H9 (cell line): ENCODE data around the gene GLRA1. TPM values are rescaled to one million over a fixed set of nuclear protein-coding genes. Genes with fewer than 3 reads are reported as not detected.

Source experiments
- DNase-seq: peaks from one replicate; pipeline ENCODE4 v3.0.0-alpha.2; 2017
- H2AFZ ChIP-seq: one replicate; pipeline ENCODE4 v1.6.1; 2013; ENCODE audit warnings: mild to moderate bottlenecking, low read length, control low read depth, moderate library complexity
- H2AK5ac ChIP-seq: 2 replicates; pipeline ENCODE4 v1.6.1; 2013; ENCODE audit warnings: low read length, control low read depth, mixed read lengths; ENCODE audit not compliant: insufficient read length
- H2BK120ac ChIP-seq: one replicate; pipeline ENCODE4 v1.6.1; 2013; ENCODE audit warnings: low read depth, mild to moderate bottlenecking, low read length, control low read depth, inconsistent platforms; ENCODE audit not compliant: poor library complexity, severe bottlenecking
- H2BK12ac ChIP-seq: 2 replicates; pipeline ENCODE4 v1.6.1; 2013; ENCODE audit warnings: low read length, control low read depth, mixed read lengths, low read depth; ENCODE audit not compliant: insufficient read length
- H2BK15ac ChIP-seq: 2 replicates; pipeline ENCODE4 v1.6.1; 2013; ENCODE audit warnings: low read depth, low read length, control low read depth
- H2BK20ac ChIP-seq: one replicate; pipeline ENCODE4 v1.6.1; 2013; ENCODE audit warnings: low read depth, mild to moderate bottlenecking, low read length, control low read depth, inconsistent platforms; ENCODE audit not compliant: poor library complexity, severe bottlenecking
- H2BK5ac ChIP-seq: 2 replicates; pipeline ENCODE4 v1.6.1; 2013; ENCODE audit warnings: low read length, control low read depth, mixed read lengths; ENCODE audit not compliant: insufficient read length
- H3K14ac ChIP-seq: 2 replicates; pipeline ENCODE4 v1.6.1; 2013; ENCODE audit warnings: low read length, control low read depth; ENCODE audit not compliant: insufficient read depth
- H3K18ac ChIP-seq: 2 replicates; pipeline ENCODE4 v1.6.1; 2013; ENCODE audit warnings: low read depth, mild to moderate bottlenecking, mixed read lengths, low read length, control low read depth; ENCODE audit not compliant: insufficient read length
- H3K23ac ChIP-seq: 2 replicates; pipeline ENCODE4 v1.6.1; 2013; ENCODE audit warnings: low read length, control low read depth, mixed read lengths, low read depth; ENCODE audit not compliant: insufficient read length
- H3K23me2 ChIP-seq: 2 replicates; pipeline ENCODE4 v1.6.1; 2013; ENCODE audit warnings: low read depth, mild to moderate bottlenecking, mixed read lengths, low read length, control low read depth; ENCODE audit not compliant: insufficient read length, poor library complexity, severe bottlenecking
- H3K27ac ChIP-seq: 2 replicates; pipeline ENCODE4 v1.5.1; 2013; ENCODE audit warnings: low read length, control low read depth, mixed read lengths, low read depth; ENCODE audit not compliant: insufficient read length
- H3K27me3 ChIP-seq: 2 replicates; pipeline ENCODE4 v1.6.1; 2013; ENCODE audit warnings: low read length, control low read depth, inconsistent platforms; ENCODE audit not compliant: insufficient read depth
- H3K4ac ChIP-seq: 2 replicates; pipeline ENCODE4 v1.6.1; 2013; ENCODE audit warnings: low read depth, mild to moderate bottlenecking, control low read depth, inconsistent platforms, low read length, moderate library complexity
- H3K4me1 ChIP-seq: 2 replicates; pipeline ENCODE4 v1.6.1; 2013; ENCODE audit warnings: low read length, control low read depth, inconsistent platforms; ENCODE audit not compliant: insufficient read depth
- H3K4me2 ChIP-seq: 2 replicates; pipeline ENCODE4 v1.6.1; 2013; ENCODE audit warnings: low read length, control low read depth, mixed read lengths; ENCODE audit not compliant: insufficient read length, insufficient read depth
- H3K56ac ChIP-seq: 2 replicates; pipeline ENCODE4 v1.6.1; 2013; ENCODE audit warnings: low read depth, mild to moderate bottlenecking, mixed read lengths, low read length, control low read depth; ENCODE audit not compliant: insufficient read length
- H3K79me1 ChIP-seq: 2 replicates; pipeline ENCODE4 v1.6.1; 2013; ENCODE audit warnings: low read depth, mild to moderate bottlenecking, moderate library complexity, low read length, control low read depth, inconsistent platforms; ENCODE audit not compliant: insufficient read depth, poor library complexity, severe bottlenecking
- H3K79me2 ChIP-seq: 2 replicates; pipeline ENCODE4 v1.6.1; 2013; ENCODE audit warnings: low read length, control low read depth, inconsistent platforms; ENCODE audit not compliant: insufficient read depth
- H3K9ac ChIP-seq: 2 replicates; pipeline ENCODE4 v1.6.1; 2013; ENCODE audit warnings: low read length, control low read depth, mixed read lengths; ENCODE audit not compliant: insufficient read length; ENCODE audit errors: extremely low read depth
- H3K9me3 ChIP-seq: one replicate; pipeline ENCODE4 v1.6.1; 2013; ENCODE audit warnings: low read depth, low read length, inconsistent platforms; ENCODE audit not compliant: control insufficient read depth
- H3T11ph ChIP-seq: one replicate; pipeline ENCODE4 v1.6.1; 2013; ENCODE audit warnings: mild to moderate bottlenecking, low read length, control low read depth, inconsistent platforms
- H4K20me1 ChIP-seq: one replicate; pipeline ENCODE4 v1.6.1; 2013; ENCODE audit not compliant: control insufficient read depth, insufficient read length, insufficient read depth
- H4K5ac ChIP-seq: 2 replicates; pipeline ENCODE4 v1.6.1; 2013; ENCODE audit warnings: low read depth, mild to moderate bottlenecking, mixed read lengths, low read length, control low read depth; ENCODE audit not compliant: insufficient read length
- H4K8ac ChIP-seq: replicated peaks from 2 replicates; pipeline ENCODE4 v1.6.1; 2013; ENCODE audit warnings: low read length, control low read depth, mixed read lengths, low read depth; ENCODE audit not compliant: insufficient read length
- H4K91ac ChIP-seq: 2 replicates; pipeline ENCODE4 v1.6.1; 2013; ENCODE audit warnings: low read depth, mild to moderate bottlenecking, moderate library complexity, mixed read lengths, low read length, control low read depth; ENCODE audit not compliant: insufficient read length
- H3K27ac Mint-ChIP-seq, 3 experiments: 2 replicates in 2 of 3; 3 replicates in 1 of 3; pipeline ENCODE4 v1.8.0; 2020 to 2021; ENCODE audit warnings: mixed read lengths in 3 of 3, mild to moderate bottlenecking in 1 of 3, moderate library complexity in 1 of 3
- H3K27me3 Mint-ChIP-seq: 2 replicates; pipeline ENCODE4 v1.8.0; 2021; ENCODE audit warnings: low read depth, mild to moderate bottlenecking, moderate library complexity, mixed read lengths
- H3K36me3 Mint-ChIP-seq, 3 experiments: 2 replicates in 2 of 3; 3 replicates in 1 of 3; pipeline ENCODE4 v1.8.0; 2020 to 2021; ENCODE audit warnings: low read depth in 3 of 3, mixed read lengths in 3 of 3; ENCODE audit not compliant: insufficient read depth in 1 of 3
- H3K4me1 Mint-ChIP-seq, 2 experiments: 2 replicates each; pipeline ENCODE4 v1.8.0; 2020; ENCODE audit warnings: mixed read lengths in 2 of 2
- H3K4me3 Mint-ChIP-seq, 2 experiments: 2 replicates in 1 of 2; 3 replicates in 1 of 2; pipeline ENCODE4 v1.8.0; 2020 to 2021; ENCODE audit warnings: mild to moderate bottlenecking in 2 of 2, mixed read lengths in 2 of 2, moderate library complexity in 1 of 2
- H3K9me3 Mint-ChIP-seq, 2 experiments: 2 replicates in 1 of 2; 3 replicates in 1 of 2; pipeline ENCODE4 v1.8.0; 2020; ENCODE audit warnings: mild to moderate bottlenecking in 2 of 2, mixed read lengths in 2 of 2, moderate library complexity in 1 of 2
- WGBS: extraction: QIAGEN DNeasy Blood & Tissue Kit; methylation state at CpG from one replicate; pipeline ENCODE4 v1.1.7; 2013; ENCODE audit warnings: missing lambda C conversion rate, low lambda C conversion rate, mixed read lengths; ENCODE audit not compliant: insufficient read length; ENCODE audit errors: extremely low coverage; 5-methylcytosine and 5-hydroxymethylcytosine counted together
- total RNA-seq: library from RNA; stranded (reverse); gene quantifications from 2 replicates; pipeline ENCODE4 v1.2.1, GENCODE V29; 2021
- TF ChIP-seq, protein P1 (sequence below): fragments of 200-600 bp; sonication (generic); conservative IDR thresholded peaks from 3 replicates; pipeline ENCODE4 v1.8.0; 2021; ENCODE audit warnings: antibody characterized with exemption, mild to moderate bottlenecking

Gene GLRA1
- total RNA-seq, 1 experiment from 2014 or later: not detected

DNA sequence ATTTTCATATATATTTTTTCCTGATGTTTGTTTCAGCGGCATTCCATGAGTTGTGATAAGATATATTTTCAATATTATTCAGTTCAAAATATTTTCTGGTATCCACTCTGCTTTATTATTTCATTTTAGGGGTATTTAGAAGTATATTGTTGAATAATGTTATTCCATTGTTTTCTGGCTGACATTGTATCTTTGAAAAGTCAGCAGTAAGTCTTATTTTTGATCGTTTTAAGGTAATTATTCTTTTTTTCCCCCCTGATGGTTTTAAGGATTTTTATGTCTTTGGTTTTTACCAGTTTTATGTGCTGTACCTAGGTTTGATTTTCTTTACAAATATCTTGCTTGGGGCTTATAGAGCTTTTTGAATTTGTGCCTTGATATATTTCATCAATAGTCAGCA is 6.6 kb upstream of the GLRA1 start:
- H3T11ph ChIP-seq: no peak overlapping the region
- peaks cover 28 to 29% of the 10 kb centered on the region in 2 experiments for H3K9me3 Mint-ChIP-seq
- no peak overlapping the region for H3K27ac ChIP-seq
- H3K79me2 ChIP-seq: no peaks in the 10 kb centered on the region
- H3K4me2 ChIP-seq: no peak overlapping the region
- H3K4ac ChIP-seq: no peak overlapping the region
- H3K27me3 ChIP-seq: no peaks in the 10 kb centered on the region
- H2BK120ac ChIP-seq: no peak overlapping the region
- no peak overlapping the region for H2AFZ ChIP-seq
- H4K5ac ChIP-seq: no peak overlapping the region
- no peak overlapping the region for H3K18ac ChIP-seq
- no peaks in the 10 kb centered on the region for H3K79me1 ChIP-seq
- no peaks in the 10 kb centered on the region for H3K23me2 ChIP-seq
- no peak overlapping the region for H3K56ac ChIP-seq
- WGBS: no CpG with 5 or more reads among the region's 2 CpGs
- H3K27me3 Mint-ChIP-seq: peaks cover 45% of the 10 kb centered on the region
- no peak overlapping the region for H3K14ac ChIP-seq
- no peak overlapping the region for H4K8ac ChIP-seq
- no peak for DNase-seq
- H4K20me1 ChIP-seq: no peaks in the 10 kb centered on the region
- H3K4me1 ChIP-seq: no peaks in the 10 kb centered on the region
- H3K4me1 Mint-ChIP-seq: no peaks in the 10 kb centered on the region
- H2BK15ac ChIP-seq: no peak overlapping the region
- no peak overlapping the region for H3K9ac ChIP-seq
- no peak overlapping the region for H3K4me3 Mint-ChIP-seq
- H2BK20ac ChIP-seq: no peak overlapping the region
- H2BK12ac ChIP-seq: no peak overlapping the region
- peaks cover 0 to 16% (median 4%) of the 10 kb centered on the region in 3 experiments; a peak in 4 of 7 replicates for H3K36me3 Mint-ChIP-seq
- no peak overlapping the region for H3K23ac ChIP-seq
- no peaks in the 10 kb centered on the region for H3K9me3 ChIP-seq
- H3K27ac Mint-ChIP-seq: no peak overlapping the region
- no peak overlapping the region for H2BK5ac ChIP-seq
- H2AK5ac ChIP-seq: no peak overlapping the region
- no peak overlapping the region for H4K91ac ChIP-seq
- TF ChIP-seq, protein P1, sequence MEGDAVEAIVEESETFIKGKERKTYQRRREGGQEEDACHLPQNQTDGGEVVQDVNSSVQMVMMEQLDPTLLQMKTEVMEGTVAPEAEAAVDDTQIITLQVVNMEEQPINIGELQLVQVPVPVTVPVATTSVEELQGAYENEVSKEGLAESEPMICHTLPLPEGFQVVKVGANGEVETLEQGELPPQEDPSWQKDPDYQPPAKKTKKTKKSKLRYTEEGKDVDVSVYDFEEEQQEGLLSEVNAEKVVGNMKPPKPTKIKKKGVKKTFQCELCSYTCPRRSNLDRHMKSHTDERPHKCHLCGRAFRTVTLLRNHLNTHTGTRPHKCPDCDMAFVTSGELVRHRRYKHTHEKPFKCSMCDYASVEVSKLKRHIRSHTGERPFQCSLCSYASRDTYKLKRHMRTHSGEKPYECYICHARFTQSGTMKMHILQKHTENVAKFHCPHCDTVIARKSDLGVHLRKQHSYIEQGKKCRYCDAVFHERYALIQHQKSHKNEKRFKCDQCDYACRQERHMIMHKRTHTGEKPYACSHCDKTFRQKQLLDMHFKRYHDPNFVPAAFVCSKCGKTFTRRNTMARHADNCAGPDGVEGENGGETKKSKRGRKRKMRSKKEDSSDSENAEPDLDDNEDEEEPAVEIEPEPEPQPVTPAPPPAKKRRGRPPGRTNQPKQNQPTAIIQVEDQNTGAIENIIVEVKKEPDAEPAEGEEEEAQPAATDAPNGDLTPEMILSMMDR: no peak
